IPS-18c (cell line): ENCODE data around the gene PDE11A.

Experiments used
- H3K4me3 ChIP-seq: 2 replicates; pipeline ENCODE4 v1.7.0; 2013; ENCODE audit warnings: low read depth, mild to moderate bottlenecking, low read length, moderate library complexity; ENCODE audit not compliant: insufficient read depth
- H3K9me3 ChIP-seq: one replicate; pipeline ENCODE4 v1.6.1; 2013; ENCODE audit warnings: mild to moderate bottlenecking, low read length, moderate library complexity; ENCODE audit not compliant: control insufficient read depth, insufficient read depth

PDE11A gene

GRCh38 chr2:177692042-177692782, 380.4 kb downstream of the PDE11A start:
- Histone ChIP-seq H3K4me3 (no peak overlapping the region), H3K9me3 (no peaks in the 10 kb centered on the region)

GRCh38 chr2:177691177-177691576, 381.4 kb downstream of the PDE11A start:
- no peak overlapping the region for H3K4me3 ChIP-seq

GRCh38 chr2:177689623-177690022, 383.0 kb downstream of the PDE11A start:
- H3K4me3 ChIP-seq = no peak overlapping the region
- no peaks in the 10 kb centered on the region for H3K9me3 ChIP-seq

More at GRCh38 chr2:177691177-177691576, 381.4 kb downstream of the PDE11A start:
- no peaks in the 10 kb centered on the region for H3K9me3 ChIP-seq

- Histone ChIP-seq H3K4me3 (no peak overlapping the region), H3K9me3 (peaks cover 2% of the 10 kb centered on the region)
These were observed 383.7 kb downstream of the PDE11A start for GRCh38 chr2:177688844-177689243.

- Histone ChIP-seq H3K4me3 (no peak overlapping the region), H3K9me3 (peaks cover 2% of the 10 kb centered on the region)
These were observed 388.9 kb downstream of the PDE11A start for GRCh38 chr2:177683661-177684069.

- Histone ChIP-seq H3K4me3 (no peak overlapping the region), H3K9me3 (peaks cover 2% of the 10 kb centered on the region)
These were observed 389.5 kb downstream of the PDE11A start for GRCh38 chr2:177682836-177683660.

- no peak overlapping the region for H3K4me3 ChIP-seq
- peaks cover 2% of the 10 kb centered on the region for H3K9me3 ChIP-seq
These were observed 390.6 kb downstream of the PDE11A start for GRCh38 chr2:177682006-177682405.

GRCh38 chr2:177680866-177681712, 391.5 kb downstream of the PDE11A start:
- peaks cover 2% of the 10 kb centered on the region for H3K9me3 ChIP-seq
- no peak overlapping the region for H3K4me3 ChIP-seq

- Histone ChIP-seq H3K9me3 (peaks cover 2% of the 10 kb centered on the region), H3K4me3 (no peak overlapping the region)
These were observed 392.7 kb downstream of the PDE11A start for GRCh38 chr2:177679611-177680605.

- no peaks in the 10 kb centered on the region for H3K9me3 ChIP-seq
- H3K4me3 ChIP-seq = no peak overlapping the region
These were observed 393.6 kb downstream of the PDE11A start for GRCh38 chr2:177678939-177679338.

GRCh38 chr2:177676636-177677035, 395.9 kb downstream of the PDE11A start:
- Histone ChIP-seq H3K4me3 (no peak overlapping the region), H3K9me3 (no peaks in the 10 kb centered on the region)

GRCh38 chr2:177675825-177676224, 396.8 kb downstream of the PDE11A start:
- no peaks in the 10 kb centered on the region for H3K9me3 ChIP-seq
- H3K4me3 ChIP-seq = no peak overlapping the region

GRCh38 chr2:177675350-177675821, 397.2 kb downstream of the PDE11A start:
- H3K4me3 ChIP-seq = no peak overlapping the region
- no peaks in the 10 kb centered on the region for H3K9me3 ChIP-seq

- H3K9me3 ChIP-seq = no peaks in the 10 kb centered on the region
- no peak overlapping the region for H3K4me3 ChIP-seq
These were observed 398.7 kb downstream of the PDE11A start for GRCh38 chr2:177673602-177674595.

- Histone ChIP-seq H3K9me3 (no peaks in the 10 kb centered on the region), H3K4me3 (no peak overlapping the region)
These were observed 400.9 kb downstream of the PDE11A start for GRCh38 chr2:177671662-177672061.
